Endothelial cell of umbilical vein (primary cell): ENCODE measurements around the gene CXCL10. TPM values are rescaled to one million over a fixed set of nuclear protein-coding genes. Genes with fewer than 3 reads are reported as not detected.

Source experiments
- BruUV-seq: library from RNA; stranded (reverse); fragments of 400-500 nt; replicated peaks from 2 replicates; lab custom pipeline; 2021; lab: Mats Ljungman, UMichigan
- CTCF ChIA-PET: fragments of 300-600, 350-600 bp; sonication (Branson Sonifier 250); formaldehyde crosslinking; loops from one replicate; lab custom pipeline; 2021; ENCODE audit warnings: antibody characterized with exemption, inconsistent platforms; lab: Charles Lee
- POLR2A ChIA-PET: fragments of 300-600, 350-600 bp; sonication (Branson Sonifier 250); formaldehyde crosslinking; loops from one replicate; lab custom pipeline; 2021; ENCODE audit warnings: antibody characterized with exemption, inconsistent platforms; lab: Charles Lee
- DNase-seq: peaks from one replicate; pipeline ENCODE4 v3.0.0-alpha.2; 2011; ENCODE audit warnings: low read depth, low spot score
- FAIRE-seq: peaks from 2 replicates; lab custom pipeline; 2011; peaks lifted over from hg19 to GRCh38; lab: Jason Lieb, UNC
- H2AFZ ChIP-seq: 2 replicates; pipeline ENCODE4 v1.6.0; 2012; ENCODE audit warnings: low read depth, low read length, control low read depth, inconsistent platforms
- H3K27ac ChIP-seq: 2 replicates; pipeline ENCODE4 v1.5.1; 2011; ENCODE audit warnings: low read depth, mild to moderate bottlenecking, control low read depth, low read length, moderate library complexity; ENCODE audit not compliant: insufficient read depth
- H3K27me3 ChIP-seq, 2 experiments: 2 replicates each; pipeline versions ENCODE4 v1.6.0 to v1.6.1; 2011; ENCODE audit warnings: low read length in 2 of 2, mixed read lengths in 1 of 2; ENCODE audit not compliant: control insufficient read depth in 2 of 2, insufficient read depth in 2 of 2
- H3K36me3 ChIP-seq, 2 experiments: 2 replicates in 1 of 2; 3 replicates in 1 of 2; pipeline ENCODE4 v1.5.1; 2011; ENCODE audit warnings: low read length in 2 of 2, mild to moderate bottlenecking in 1 of 2, moderate library complexity in 1 of 2; ENCODE audit not compliant: control insufficient read depth in 2 of 2, insufficient read depth in 2 of 2; ENCODE audit errors: extremely low read depth in 1 of 2
- H3K4me1 ChIP-seq: 3 replicates; pipeline ENCODE4 v1.5.1; 2011; ENCODE audit warnings: mild to moderate bottlenecking, low read length; ENCODE audit not compliant: control insufficient read depth, insufficient read depth; ENCODE audit errors: extremely low read depth
- H3K4me2 ChIP-seq: 2 replicates; pipeline ENCODE4 v1.6.1; 2011; ENCODE audit warnings: low read length, control low read depth, mixed read lengths; ENCODE audit not compliant: insufficient read depth
- H3K4me3 ChIP-seq, 3 experiments: fragments of 200-600 bp in 1 of 3; sonication (generic), shearing (Covaris generic) in 1 of 3; replicated peaks in 1 of 3; 2 replicates each; pipeline ENCODE4 v1.5.1; 2011 to 2016; ENCODE audit warnings: control low read depth in 3 of 3, low read length in 3 of 3, mild to moderate bottlenecking in 2 of 3, inconsistent platforms in 1 of 3, low read depth in 1 of 3, moderate library complexity in 1 of 3; ENCODE audit not compliant: insufficient read depth in 1 of 3
- H3K79me2 ChIP-seq: 2 replicates; pipeline ENCODE4 v1.6.0; 2012; ENCODE audit warnings: low read length, inconsistent platforms; ENCODE audit not compliant: control insufficient read depth, insufficient read depth
- H3K9ac ChIP-seq: replicated peaks from 2 replicates; pipeline ENCODE3; 2011; ENCODE audit warnings: low read length, control low read depth; ENCODE audit not compliant: insufficient read depth; ENCODE audit errors: extremely low read depth
- H3K9me1 ChIP-seq: replicated peaks from 3 replicates; pipeline ENCODE4 v1.6.0; 2011; ENCODE audit warnings: mild to moderate bottlenecking, low read length; ENCODE audit not compliant: control insufficient read depth, insufficient read depth; ENCODE audit errors: extremely low read depth
- H3K9me3 ChIP-seq: replicated peaks from 2 replicates; pipeline ENCODE4 v1.5.1; 2012; ENCODE audit warnings: low read length, inconsistent platforms; ENCODE audit not compliant: control insufficient read depth, insufficient read depth
- H4K20me1 ChIP-seq: replicated peaks from 2 replicates; pipeline ENCODE3; 2011; ENCODE audit warnings: mild to moderate bottlenecking, low read length; ENCODE audit not compliant: control insufficient read depth, insufficient read depth; ENCODE audit errors: extremely low read depth
- EZH2 ChIP-seq: IDR thresholded peaks from 2 replicates; pipeline ENCODE4 v1.6.1; 2012; ENCODE audit warnings: borderline replicate concordance, low read depth, mild to moderate bottlenecking, moderate library complexity, low read length, inconsistent platforms; ENCODE audit not compliant: severe bottlenecking
- FOS ChIP-seq: IDR thresholded peaks from 2 replicates; pipeline ENCODE4 v1.6.1; 2011; ENCODE audit warnings: mild to moderate bottlenecking, low read length, moderate library complexity, borderline replicate concordance; ENCODE audit not compliant: insufficient read depth
- GATA2 ChIP-seq: IDR thresholded peaks from 2 replicates; pipeline ENCODE4 v1.7.0; 2011; ENCODE audit warnings: low read depth, mild to moderate bottlenecking, moderate library complexity, mixed read lengths, low read length; ENCODE audit not compliant: insufficient read length, insufficient read depth
- JUN ChIP-seq: IDR thresholded peaks from 2 replicates; pipeline ENCODE4 v1.6.1; 2011; ENCODE audit warnings: borderline replicate concordance, low read depth; ENCODE audit not compliant: insufficient read length, insufficient read depth
- MAX ChIP-seq: IDR thresholded peaks from 2 replicates; pipeline ENCODE4 v1.6.1; 2011; ENCODE audit not compliant: insufficient read depth, insufficient read length
- MYC ChIP-seq: IDR thresholded peaks from one replicate; pipeline ENCODE4 v1.6.1; 2011; ENCODE audit warnings: mild to moderate bottlenecking, low read depth, low read length
- POLR2A ChIP-seq: IDR thresholded peaks from 2 replicates; pipeline ENCODE4 v1.6.1; 2012; ENCODE audit warnings: low read depth, mild to moderate bottlenecking, control low read depth, low read length
- POLR2AphosphoS5 ChIP-seq: IDR thresholded peaks from 2 replicates; pipeline ENCODE4 v1.6.1; 2012; ENCODE audit warnings: low read depth, mild to moderate bottlenecking, control low read depth, low read length, moderate library complexity; ENCODE audit not compliant: insufficient read depth
- dilution Hi-C: fragments of 300-500 bp; cut with MboI; formaldehyde crosslinking; loops from one replicate; pipeline ENCODE4 v1.15.0; 2019; ENCODE audit warnings: low sequenced_read_pairs; ENCODE audit not compliant: extremely low pct_ligation_motif_present
- intact Hi-C: fragments of 100-400 bp; cut with micrococcal nuclease; formaldehyde crosslinking; loops from one replicate; pipeline ENCODE4 v1.10.0; 2022
- polyA plus RNA-seq, 4 experiments: library from polyadenylated mRNA; depleted of rRNA in 3 of 4; stranded (reverse) in 3 of 4; unstranded in 1 of 4; fragments of >200 nt; gene quantifications; 2 replicates each; pipeline versions ENCODE4 v1.2.1 to v1.2.3, GENCODE V29; 2011 to 2012; ENCODE audit warnings: missing spikeins in 1 of 4
- total RNA-seq: library from RNA; stranded (reverse); gene quantifications from 2 replicates; pipeline ENCODE4 v1.2.3, GENCODE V29; 2021
- TF ChIP-seq, protein P1 (sequence below), 2 donors: IDR thresholded peaks; 1 replicate in 1 of 2; 2 replicates in 1 of 2; pipeline ENCODE4 v1.5.1; 2011; ENCODE audit warnings: low read length in 2 of 2, mild to moderate bottlenecking in 2 of 2, moderate library complexity in 2 of 2, control low read depth in 1 of 2, inconsistent platforms in 1 of 2, low read depth in 1 of 2; ENCODE audit not compliant: insufficient read depth in 1 of 2; ENCODE audit errors: extremely low read depth in 1 of 2

CXCL10 gene
- total and polyA plus RNA-seq, 2 donors (not counting 3 experiments of a cell fraction or from before 2014, with no cell fraction given), result 0.18 TPM; not detected in 1

DNA sequence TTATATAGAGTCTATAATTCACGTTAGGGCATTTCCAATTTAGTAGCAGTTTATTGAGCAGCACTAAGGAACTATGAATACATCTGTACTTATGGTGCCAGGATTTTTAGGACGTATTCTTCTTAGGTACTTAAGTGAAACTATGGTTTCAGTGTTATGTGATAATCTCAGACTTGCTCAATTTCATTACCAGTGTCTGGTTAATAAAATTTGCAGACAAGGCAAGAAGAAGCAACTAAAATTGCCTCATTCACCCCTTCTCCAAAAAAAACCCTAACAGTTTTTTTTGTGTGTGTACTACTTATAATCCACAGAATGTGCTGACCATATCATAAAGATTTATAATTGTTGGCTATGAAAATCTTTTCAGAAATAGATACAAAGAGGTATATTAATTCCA is 6.0 kb upstream of the CXCL10 start:
- peaks cover 0 to 1% of the 10 kb centered on the region in 2 experiments for H3K27me3 ChIP-seq
- FAIRE-seq (no peak), DNase-seq (no peak)
- H3K4me3 ChIP-seq, result no peak overlapping the region
- H3K27ac ChIP-seq, result no peak overlapping the region
- no peak overlapping the region for H2AFZ ChIP-seq
- H3K9ac ChIP-seq, result no peak overlapping the region
- no peaks in the 10 kb centered on the region for H3K36me3 ChIP-seq
- no peak for TF ChIP-seq EZH2
- TF ChIP-seq JUN, result no peak
- TF ChIP-seq MYC, result no peak
- TF ChIP-seq FOS, result no peak
- no peak for TF ChIP-seq GATA2
- no peak for TF ChIP-seq POLR2A
- TF ChIP-seq MAX, result no peak
- no peak for TF ChIP-seq POLR2AphosphoS5
- TF ChIP-seq, protein P1, sequence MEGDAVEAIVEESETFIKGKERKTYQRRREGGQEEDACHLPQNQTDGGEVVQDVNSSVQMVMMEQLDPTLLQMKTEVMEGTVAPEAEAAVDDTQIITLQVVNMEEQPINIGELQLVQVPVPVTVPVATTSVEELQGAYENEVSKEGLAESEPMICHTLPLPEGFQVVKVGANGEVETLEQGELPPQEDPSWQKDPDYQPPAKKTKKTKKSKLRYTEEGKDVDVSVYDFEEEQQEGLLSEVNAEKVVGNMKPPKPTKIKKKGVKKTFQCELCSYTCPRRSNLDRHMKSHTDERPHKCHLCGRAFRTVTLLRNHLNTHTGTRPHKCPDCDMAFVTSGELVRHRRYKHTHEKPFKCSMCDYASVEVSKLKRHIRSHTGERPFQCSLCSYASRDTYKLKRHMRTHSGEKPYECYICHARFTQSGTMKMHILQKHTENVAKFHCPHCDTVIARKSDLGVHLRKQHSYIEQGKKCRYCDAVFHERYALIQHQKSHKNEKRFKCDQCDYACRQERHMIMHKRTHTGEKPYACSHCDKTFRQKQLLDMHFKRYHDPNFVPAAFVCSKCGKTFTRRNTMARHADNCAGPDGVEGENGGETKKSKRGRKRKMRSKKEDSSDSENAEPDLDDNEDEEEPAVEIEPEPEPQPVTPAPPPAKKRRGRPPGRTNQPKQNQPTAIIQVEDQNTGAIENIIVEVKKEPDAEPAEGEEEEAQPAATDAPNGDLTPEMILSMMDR (IDR thresholded peaks at IDR 0.05; ENCODE audit: extremely low read depth in 1 of 2, insufficient read depth in 1 of 2, low read depth in 1 of 2, low read length in 2 of 2), result no peak
- H3K4me2 ChIP-seq, result no peak overlapping the region
- peaks cover 10% of the 10 kb centered on the region for H3K4me1 ChIP-seq
- H3K79me2 ChIP-seq, result no peaks in the 10 kb centered on the region
- POLR2A ChIA-PET, result no interaction called here
- BruUV-seq, result no TSS peak
- H4K20me1 ChIP-seq, result no peaks in the 10 kb centered on the region
- dilution Hi-C loops (no loop called here), intact Hi-C loops (loop anchor here (2.0 kb wide), 1 partner anchor 26 kb away; no protein-coding TSS in a partner anchor)
- no peaks in the 10 kb centered on the region for H3K9me3 ChIP-seq
- no peaks in the 10 kb centered on the region for H3K9me1 ChIP-seq
- CTCF ChIA-PET, result interaction anchor here (0.7 to 2.1 kb wide), 4 partner anchors 14 to 42 kb away, joined by 3 to 9 read pairs (median 3); partner anchors contain the start of gene SDAD1
